SW480 (cell line): ENCODE data around the gene DMXL2.
A peak's percentile ranks its signal among the peaks of the same experiment; 100 is the strongest.
"Not testable (repeated sequence)": the region's sequence is repeated elsewhere in the genome, so short reads cannot be mapped to it uniquely, and the experiment has no call there.

ENCODE experiments used
- DNase-seq: peaks from one replicate; pipeline ENCODE4 v3.0.0-alpha.2; 2016; ENCODE audit warnings: low spot score

DMXL2 gene

GRCh38 chr15:51576286-51576850 is 46.2 kb downstream of the DMXL2 start:
- no peak for DNase-seq

DNA sequence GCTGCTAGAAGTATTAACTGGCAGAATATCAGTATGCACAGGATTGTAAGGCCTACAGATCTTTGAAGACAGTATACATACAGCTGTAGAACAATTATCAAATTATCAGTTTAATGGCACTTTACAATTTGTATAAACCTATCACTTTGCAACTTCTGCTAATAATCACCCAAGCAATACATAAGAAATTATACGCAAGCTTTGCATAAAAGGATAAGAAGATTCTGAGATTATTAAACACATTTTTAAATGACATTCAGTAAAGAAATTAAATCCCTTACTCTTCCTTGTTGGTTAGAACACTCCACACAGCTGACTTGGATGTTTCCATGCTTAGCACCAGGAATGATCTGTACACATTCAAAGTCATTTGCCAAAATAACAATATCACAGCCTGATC is 46.8 kb downstream of the DMXL2 start:
- DNase-seq = no peak

DNA sequence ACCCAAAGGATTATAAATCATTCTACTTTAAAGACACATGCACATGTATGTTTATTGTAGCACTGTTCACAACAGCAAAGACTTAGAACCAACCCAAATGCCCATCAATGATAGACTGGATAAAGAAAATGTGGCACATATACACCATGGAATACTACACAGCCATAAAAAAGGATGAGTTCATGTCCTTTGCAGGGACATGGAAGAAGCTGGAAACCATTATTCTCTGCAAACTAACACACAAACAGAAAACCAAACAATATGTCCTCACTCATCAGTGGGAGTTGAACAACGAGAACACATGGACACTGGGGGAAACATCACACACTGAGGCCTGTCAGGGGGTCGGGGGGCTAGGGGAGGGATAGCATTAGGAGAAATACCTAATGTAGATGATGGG is 49.2 kb downstream of the DMXL2 start:
- DNase-seq = not testable (repeated sequence)

DNA sequence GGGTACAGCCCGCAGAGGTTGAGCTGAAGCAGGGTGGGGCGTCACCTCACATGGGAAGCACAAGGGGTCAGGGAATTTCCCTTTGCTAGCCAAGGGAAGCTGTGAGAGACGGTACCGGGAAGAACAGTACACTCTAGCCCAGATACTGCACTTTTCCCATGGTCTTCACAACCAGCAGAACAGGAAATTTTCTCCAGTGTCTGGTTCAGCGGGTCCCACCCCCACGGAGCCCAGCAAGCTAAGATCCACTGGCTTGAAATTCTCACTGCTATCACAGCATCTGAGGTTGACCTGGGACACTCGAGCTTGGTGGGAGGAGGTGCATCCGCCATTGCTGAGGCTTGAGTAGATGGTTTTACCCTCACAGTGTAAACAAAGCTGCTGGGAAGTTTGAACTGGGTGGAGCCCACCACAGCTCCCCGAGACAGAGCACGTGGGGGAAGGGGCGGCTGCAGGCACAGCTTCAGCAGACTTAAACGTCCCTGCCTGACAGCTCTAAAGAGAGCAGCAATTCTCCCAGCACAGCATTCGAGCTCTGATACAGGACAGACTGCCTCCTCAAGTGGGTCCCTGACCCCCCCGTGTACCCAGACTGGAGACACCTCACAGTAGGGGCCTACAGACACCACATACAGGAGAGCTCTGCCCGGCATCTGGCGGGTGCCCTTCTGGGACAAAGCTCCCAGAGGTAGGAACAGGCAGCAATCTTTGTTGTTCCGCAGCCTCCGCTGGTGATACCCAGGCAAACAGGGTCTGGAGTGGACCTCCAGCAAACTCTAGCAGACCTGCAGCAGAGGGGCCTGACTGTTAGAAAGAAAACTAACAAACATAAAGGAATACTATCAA is 53.4 kb downstream of the DMXL2 start:
- not testable (repeated sequence) for DNase-seq

DNA sequence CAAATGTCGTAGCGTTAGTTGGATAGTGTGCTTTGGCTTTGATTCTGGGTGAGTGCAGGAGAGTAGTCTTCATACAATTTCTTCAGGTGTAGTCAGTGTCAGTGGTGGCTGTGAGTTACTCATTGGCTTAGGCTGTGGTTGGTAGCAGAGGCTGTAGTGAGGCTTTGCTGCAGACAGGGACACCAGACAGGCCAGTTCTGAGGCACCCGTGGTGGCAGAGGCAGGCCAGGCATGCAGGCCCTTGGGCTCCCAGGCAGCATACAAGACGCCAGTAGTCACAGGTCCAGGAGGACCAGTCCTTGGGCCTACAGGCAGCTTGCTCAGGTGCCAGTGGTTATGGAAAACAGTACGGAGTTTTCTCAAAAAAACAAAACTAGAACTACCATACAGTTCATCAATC is 61.3 kb downstream of the DMXL2 start:
- DNase-seq = no peak

DNA sequence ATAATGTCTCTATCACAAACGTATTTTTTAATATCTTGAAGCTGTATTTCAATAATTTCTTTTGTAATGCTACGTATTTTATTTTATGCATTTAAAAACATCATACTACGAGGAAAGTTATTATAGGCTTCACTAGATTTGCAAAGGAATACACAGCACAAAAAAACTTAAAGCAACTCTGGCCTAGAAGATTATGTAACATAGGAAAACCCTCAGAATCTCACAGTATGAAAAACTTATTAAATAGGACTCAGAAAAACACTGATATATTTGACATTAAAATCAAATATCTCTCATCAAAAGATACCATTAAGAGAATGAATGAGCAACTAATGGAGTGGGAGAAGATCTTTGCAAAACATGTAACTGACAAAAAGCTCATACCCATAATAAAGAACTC is 63.7 kb downstream of the DMXL2 start:
- no peak for DNase-seq

- no peak for DNase-seq
Measured at GRCh38 chr15:51558411-51558810, 64.2 kb downstream of the DMXL2 start.

- no peak for DNase-seq
Measured at GRCh38 chr15:51550841-51551240, 71.7 kb downstream of the DMXL2 start.

- DNase-seq = no peak
Measured at GRCh38 chr15:51547656-51548055, 74.9 kb downstream of the DMXL2 start.

DNA sequence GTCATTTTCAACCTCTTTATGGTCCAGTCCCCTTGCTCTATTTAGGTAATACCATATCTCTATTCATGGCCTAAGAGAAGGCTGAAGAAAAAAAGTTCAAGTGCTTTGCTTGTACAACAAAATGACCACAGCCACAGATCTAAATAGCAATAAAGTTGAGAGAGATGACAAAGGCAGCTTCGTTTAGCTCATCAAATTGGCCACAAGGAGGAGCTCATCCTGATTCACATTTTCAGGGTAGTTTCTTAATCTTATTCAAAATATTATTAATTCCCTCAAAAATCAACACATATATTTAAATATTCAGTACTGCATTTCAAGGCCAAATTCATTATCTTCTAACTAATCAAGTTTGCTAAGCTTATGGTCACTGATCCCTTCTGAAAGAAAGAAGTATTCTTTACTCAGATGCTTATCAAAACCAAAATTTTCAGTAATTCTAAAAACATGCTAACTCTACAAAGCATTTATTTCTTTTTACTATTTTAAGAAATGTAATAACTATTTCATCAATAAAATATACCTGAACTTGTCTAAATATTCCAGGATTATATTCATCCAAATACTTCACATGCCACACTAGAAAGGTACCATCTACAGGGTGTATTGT is 85.5 kb downstream of the DMXL2 start:
- peak; percentile 14 for DNase-seq

DNA sequence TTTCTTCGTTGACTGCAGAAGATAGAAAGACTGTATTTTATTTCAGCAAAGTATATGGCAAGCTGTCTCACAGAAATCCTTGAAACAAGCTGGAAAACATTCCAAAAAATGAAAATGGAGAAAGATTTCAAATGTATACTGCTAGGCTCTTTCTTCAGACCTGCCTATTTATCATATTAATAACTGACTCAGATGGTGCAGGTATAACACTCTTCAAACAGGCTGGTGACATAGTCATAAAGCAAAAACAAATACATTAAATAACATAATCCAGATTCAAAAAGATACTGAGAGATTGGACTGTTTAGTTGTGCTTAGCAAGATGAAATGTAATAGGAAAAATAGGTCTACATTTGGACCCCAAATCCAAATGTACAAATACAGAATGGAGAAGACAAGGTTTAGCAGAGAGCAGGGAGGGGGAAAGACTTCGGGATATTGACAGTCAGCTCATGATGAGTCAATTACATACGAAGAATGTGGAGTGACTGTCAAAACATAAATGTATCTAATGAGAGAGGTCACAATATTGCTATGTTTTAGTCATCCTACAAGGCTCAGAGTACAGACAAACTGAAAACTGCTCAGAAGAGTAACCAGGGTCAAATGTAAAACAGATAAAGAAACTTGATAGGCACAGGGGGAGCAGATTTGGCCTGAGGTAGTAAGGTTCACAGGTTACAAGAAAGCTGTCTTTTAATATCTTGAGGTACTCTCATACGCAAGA is 88.7 kb downstream of the DMXL2 start:
- no peak for DNase-seq

DNA sequence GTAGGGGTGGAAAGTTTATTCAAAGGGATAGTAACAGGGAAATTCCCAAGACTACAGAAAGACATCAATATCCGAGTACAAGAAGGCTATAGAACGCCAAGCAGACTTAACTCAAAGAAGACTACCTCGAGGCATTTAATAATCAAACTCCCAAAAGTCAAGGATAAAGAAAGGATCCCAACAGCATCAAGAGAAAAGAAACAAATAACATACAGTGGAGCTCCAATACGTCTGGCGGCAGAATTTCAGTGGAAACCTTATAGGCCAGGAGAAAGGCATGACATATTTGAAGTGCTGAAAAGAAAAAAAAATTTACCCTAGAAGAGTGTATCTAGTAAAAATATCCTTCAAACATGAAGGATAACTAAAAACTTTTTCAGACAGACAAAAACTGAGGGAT is 95.6 kb downstream of the DMXL2 start:
- no peak for DNase-seq

GRCh38 chr15:51524376-51524775 is 98.2 kb downstream of the DMXL2 start:
- DNase-seq = no peak

DNA sequence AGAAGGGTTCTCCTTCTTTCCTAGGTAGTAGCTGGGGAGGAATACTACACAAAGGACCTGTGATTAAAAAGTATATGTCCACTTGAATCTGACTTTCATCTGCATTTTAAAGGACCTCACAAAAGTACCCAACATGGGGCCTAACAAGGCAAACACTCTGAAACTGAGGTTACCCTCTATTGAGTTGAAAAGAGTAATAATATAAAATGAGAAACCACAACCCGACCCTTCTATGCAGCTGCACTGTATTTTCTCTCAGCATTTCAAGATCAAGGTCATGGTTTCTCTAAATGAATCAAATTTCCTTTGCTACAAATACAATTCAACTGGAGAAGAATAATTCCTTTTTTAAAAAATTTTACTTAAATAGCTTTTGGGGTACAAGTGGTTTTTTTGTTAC is 106.3 kb downstream of the DMXL2 start:
- no peak for DNase-seq

DNA sequence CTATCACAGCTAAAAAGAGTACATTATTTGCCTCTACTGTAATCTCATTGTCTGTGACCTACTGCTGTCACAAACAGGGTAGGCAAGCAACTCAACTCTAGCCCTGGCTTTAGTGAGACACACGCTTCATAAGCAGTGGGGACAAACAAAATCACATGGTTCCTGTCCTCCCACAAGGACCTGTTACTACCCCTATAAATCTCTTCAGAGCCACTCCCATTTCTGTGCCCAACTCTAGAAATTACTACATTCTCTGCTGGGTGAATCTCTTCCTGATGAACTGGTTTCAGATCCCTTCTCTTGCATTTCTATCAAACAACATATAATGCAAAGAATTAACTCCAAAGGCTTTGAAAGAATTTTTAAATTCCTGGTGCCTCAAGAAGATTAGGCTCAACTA is 117.3 kb downstream of the DMXL2 start:
- no peak for DNase-seq

DNA sequence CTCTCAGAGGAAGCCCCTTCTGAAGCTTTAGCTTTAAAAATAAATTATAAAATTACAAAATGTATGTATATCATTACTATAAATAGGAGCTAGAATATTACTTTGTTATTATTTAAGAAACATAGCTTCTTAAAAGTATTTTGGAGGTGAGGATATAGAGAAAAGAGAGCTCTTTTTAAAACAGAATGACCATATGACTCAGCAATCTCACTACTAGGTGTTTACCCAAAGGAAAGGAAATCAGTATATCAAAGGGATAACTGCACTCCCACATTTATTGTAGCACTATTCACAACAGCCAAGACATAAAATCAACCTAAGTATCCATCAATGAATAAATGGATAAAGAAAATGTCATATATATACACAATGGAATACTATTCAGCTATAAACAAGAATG is 119.6 kb downstream of the DMXL2 start:
- DNase-seq = no peak

GRCh38 chr15:51499379-51499976 is 123.1 kb downstream of the DMXL2 start:
- DNase-seq = peak; percentile 23

DNA sequence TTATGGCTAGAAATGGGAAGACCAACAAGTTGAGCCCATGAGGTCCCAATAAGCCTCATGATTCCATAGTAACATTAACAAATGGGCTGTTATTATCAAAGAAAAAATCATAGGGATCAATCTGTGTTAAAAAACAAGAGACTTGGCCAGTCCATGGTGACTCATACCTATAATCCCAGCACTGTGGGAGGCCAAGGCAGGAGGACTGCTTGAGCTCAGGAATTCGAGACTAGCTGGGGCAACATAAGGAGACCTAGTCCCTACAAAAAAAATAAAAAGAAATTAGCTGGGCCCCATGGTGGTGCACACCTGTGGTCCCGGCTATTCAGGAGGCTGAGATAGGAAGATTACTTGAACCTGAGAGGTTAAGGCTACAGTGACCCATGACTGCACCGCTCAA is 124.8 kb downstream of the DMXL2 start:
- DNase-seq = no peak

GRCh38 chr15:51496246-51496645 is 126.3 kb downstream of the DMXL2 start:
- DNase-seq = no peak

DNA sequence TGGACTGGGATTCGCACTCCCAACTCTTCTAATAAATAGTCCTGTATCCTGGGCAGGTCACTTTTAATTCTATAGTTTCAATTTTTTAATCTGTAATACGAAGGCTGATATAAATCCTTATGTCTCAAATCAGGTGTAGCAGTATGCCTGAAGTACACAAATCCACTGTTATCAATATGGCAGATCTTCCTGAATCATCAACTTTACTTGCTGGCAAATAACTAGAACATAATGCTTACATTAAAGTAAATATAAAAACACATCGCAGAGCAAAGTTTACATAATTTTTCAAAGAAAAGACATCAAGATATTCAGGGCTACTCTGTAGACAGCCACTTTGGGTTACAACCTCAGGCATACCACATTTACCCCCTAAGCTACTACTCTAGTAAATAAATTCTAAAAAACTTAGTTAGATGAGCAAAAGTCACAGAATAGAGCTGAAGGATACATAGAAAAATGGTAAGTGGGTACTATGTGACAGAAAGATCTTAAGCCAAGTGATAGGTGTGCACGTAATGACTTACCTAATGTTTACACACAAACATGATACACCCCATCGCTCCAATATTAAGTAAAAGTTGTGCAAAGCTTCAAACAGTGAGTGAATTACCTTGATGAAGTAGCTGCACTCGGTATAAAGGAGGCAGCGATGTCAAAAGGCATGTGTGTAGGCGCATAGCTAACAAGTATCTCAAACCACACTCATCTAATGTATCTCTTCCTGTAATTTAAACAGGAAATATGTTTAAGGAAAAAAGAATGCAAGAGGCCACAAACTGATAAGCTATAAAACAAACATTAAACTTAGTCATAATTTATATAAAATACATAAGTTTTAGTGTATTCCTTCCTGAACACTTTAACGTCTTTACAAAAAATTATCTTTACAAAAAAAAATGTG is 127.9 kb downstream of the DMXL2 start:
- DNase-seq = no peak

DNA sequence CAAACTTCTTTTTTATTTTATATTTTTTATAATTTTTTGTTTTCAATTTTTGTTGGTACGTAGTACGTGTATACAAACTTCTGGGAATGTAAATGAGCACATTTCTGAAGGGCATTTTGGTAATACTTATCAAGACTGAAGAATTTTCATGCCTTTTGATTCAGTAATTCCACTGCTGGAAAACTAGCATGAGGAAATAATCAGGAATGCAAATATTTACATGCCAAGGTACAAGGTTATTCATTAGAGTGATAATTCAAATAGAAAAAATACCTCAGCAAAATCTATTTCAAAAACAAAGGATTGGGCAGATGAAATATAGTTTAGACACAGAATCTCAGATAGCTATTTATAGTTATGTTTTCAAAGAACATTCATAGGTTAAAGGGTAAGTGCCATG is 128.7 kb downstream of the DMXL2 start:
- no peak for DNase-seq
